GM12878 (cell line): ENCODE measurements around the gene RASL11A.

ENCODE experiments used
- CTCF ChIP-seq, 3 experiments: IDR thresholded peaks in 2 of 3; conservative IDR thresholded peaks in 1 of 3; 2 replicates each; pipeline ENCODE4 v1.5.1; 2011; ENCODE audit warnings: low read depth in 3 of 3, low read length in 3 of 3, mild to moderate bottlenecking in 3 of 3, control low read depth in 2 of 3, moderate library complexity in 2 of 3, inconsistent platforms in 1 of 3, mixed read lengths in 1 of 3; ENCODE audit not compliant: control insufficient read depth in 2 of 3, insufficient read depth in 1 of 3; ENCODE audit errors: extremely low read depth in 1 of 3
- ELK1 ChIP-seq: IDR thresholded peaks from 2 replicates; pipeline ENCODE4 v1.6.1; 2012; ENCODE audit warnings: low read depth, low read length, improper control_type of control experiment
- KLF5 ChIP-seq: fragments of 450-650 bp; IDR thresholded peaks from 2 replicates; pipeline ENCODE4 v1.6.1; 2014; ENCODE audit warnings: mild to moderate bottlenecking; ENCODE audit not compliant: partially characterized antibody
- SMAD5 ChIP-seq: IDR thresholded peaks from 2 replicates; pipeline ENCODE4 v1.6.1; 2016; ENCODE audit warnings: antibody characterized with exemption, low read depth

GRCh38 chr13:27319404-27319803, 48.8 kb downstream of the RASL11A start:
- TF ChIP-seq ELK1 (no peak), CTCF (IDR thresholded peaks at IDR 0.05 in 2 of 3, conservative IDR thresholded peaks at IDR 0.05 in 1 of 3; ENCODE audit: control insufficient read depth in 2 of 3, extremely low read depth in 1 of 3, insufficient read depth in 1 of 3, low read depth in 3 of 3, low read length in 3 of 3) (no peak), KLF5 (no peak), SMAD5 (no peak)
